Esophagus squamous epithelium (tissue), 5 donors: ENCODE results near the gene PRKACA. TPM values are rescaled to one million over a fixed set of nuclear protein-coding genes. Genes with fewer than 3 reads are reported as not detected.

ENCODE experiments used
- DNase-seq: peaks from one replicate; lab custom pipeline; 2025; lab: John Stamatoyannopoulos, UW
- H3K27ac ChIP-seq, 4 donors: fragments of 200-600 bp; sonication (generic); one replicate each; pipeline ENCODE4 v1.5.1; 2016 to 2019; ENCODE audit warnings: mild to moderate bottlenecking in 1 of 4
- H3K27me3 ChIP-seq, 4 donors: fragments of 200-600 bp; sonication (generic); 1 replicate in 3 of 4; 2 replicates in 1 of 4; pipeline versions ENCODE4 v1.5.1 to v1.6.0; 2017 to 2021; ENCODE audit warnings: antibody characterized with exemption in 1 of 4
- H3K36me3 ChIP-seq, 3 donors: fragments of 200-600 bp; sonication (generic); one replicate each; pipeline ENCODE4 v1.5.1; 2016 to 2019
- H3K4me1 ChIP-seq, 3 donors: fragments of 200-600 bp; sonication (generic); one replicate each; pipeline ENCODE4 v1.5.1; 2017 to 2019
- H3K4me3 ChIP-seq, 4 donors: fragments of 200-600 bp; sonication (generic); 1 replicate in 3 of 4; 2 replicates in 1 of 4; pipeline ENCODE4 v1.5.1; 2016 to 2019; ENCODE audit warnings: mild to moderate bottlenecking in 2 of 4, moderate library complexity in 1 of 4
- H3K9me3 ChIP-seq, 3 donors: fragments of 200-600 bp; sonication (generic); one replicate each; pipeline ENCODE4 v1.5.1; 2016 to 2019
- POLR2A ChIP-seq, 4 donors: fragments of 450-650 bp; IDR thresholded peaks; one replicate each; pipeline ENCODE4 v1.6.1; 2017; ENCODE audit warnings: antibody characterized with exemption in 4 of 4, mild to moderate bottlenecking in 4 of 4, moderate library complexity in 3 of 4
- WGBS, 2 donors: methylation state at CpG; one replicate each; pipeline ENCODE4 v1.1.5; 2018; 5-methylcytosine and 5-hydroxymethylcytosine counted together
- intact Hi-C: fragments of 100-400 bp; cut with DNase I; formaldehyde crosslinking; loops from one replicate; pipeline ENCODE4 v1.15.0; 2022
- total RNA-seq, 4 donors: library from RNA; depleted of rRNA; stranded (reverse); fragments of >200 nt; gene quantifications; one replicate each; pipeline ENCODE4 v1.1.0, GENCODE V29; 2016
- TF ChIP-seq, protein P1 (sequence below), 6 experiments: fragments of 450-650 bp in 4 of 6; fragments of 200-600 bp in 2 of 6; sonication (generic) in 2 of 6; IDR thresholded peaks; one replicate each; pipeline ENCODE4 v1.5.1; 2016 to 2019; ENCODE audit warnings: antibody characterized with exemption in 6 of 6, mild to moderate bottlenecking in 4 of 6, moderate library complexity in 4 of 6
- donor health status: DM: yes; HTN: yes; CAD: no.

Gene PRKACA
- total RNA-seq, 4 donors from 2014 or later = 28.6 to 42.8 (median 37.0) TPM

DNA sequence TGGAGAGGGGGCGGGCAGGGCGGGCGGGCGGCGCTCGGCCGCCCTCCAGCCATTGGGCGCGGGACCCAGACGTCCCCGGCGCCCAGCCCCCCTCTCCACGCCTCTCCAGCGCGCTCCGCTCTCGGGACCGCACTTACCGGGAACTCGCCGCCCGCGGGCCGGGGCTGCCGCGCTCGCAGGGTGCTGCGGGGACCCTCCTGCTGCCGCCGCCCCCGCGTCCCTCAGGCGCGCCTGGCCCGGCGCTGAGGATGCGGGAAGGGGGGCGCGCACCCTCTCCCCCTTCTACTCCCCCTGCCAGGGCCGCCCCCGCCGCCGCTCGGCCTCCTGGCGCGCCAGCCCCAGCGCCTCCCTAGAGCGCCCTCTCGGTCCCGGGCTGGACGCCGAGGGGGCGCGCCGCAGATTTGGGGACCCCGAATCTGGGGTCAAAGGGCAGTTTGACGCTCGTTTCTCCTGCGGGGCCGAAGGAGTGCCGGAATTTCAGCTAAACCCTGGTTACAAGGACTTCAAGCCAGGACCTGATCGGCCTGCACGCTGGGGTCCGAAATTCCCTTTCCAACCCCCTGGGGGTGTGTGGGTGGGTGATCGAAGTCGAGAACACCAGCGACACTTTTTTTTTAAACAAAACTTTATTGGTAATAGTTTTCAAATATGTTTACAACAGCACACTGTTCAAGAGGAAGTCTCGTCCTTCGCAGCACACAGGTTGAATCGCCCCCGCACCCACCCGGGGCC, 26.3 kb downstream of the PRKACA start:
- 0 to 2% methylated on average over 12 of the region's 72 CpGs for WGBS, 2 donors
- intact Hi-C loops = no loop called here

DNA sequence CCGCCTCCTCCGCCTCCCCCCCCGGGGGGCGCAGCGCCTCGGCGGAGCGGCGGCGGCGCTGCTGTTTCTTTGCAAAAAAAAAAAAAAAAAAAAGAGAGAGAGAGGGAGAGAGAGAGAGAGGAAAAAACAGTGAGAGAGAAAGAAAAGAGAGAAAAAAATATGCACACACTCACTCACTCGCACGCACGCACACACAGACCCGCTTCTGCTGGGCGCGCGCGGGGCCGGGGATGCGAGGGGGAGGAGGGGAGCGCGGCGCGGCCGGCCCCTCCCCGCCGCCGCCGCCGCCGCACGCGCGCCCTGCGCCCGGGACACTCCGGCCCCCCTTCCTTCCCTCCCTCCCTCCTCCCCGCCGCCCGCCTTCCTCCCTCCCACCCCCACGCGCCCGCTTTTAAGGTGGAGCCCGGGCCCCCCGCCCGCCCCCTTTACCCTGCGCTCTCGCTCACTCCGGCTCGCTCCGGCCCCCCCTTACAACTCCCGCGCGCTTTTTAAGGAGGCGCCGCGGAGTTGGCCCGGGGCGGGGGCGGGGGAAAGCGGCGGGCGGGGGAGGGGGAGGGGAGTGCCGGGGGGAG, 27.0 kb downstream of the PRKACA start, which contains the start of gene SAMD1:
SAMD1 (minus strand) TSS at position 243 of the 572 bp plus-strand sequence.
- Histone ChIP-seq H3K9me3 (peaks cover 0 to 12% (median 5%) of the 10 kb centered on the region in 3 donors), H3K4me3 (peak within 1 kb of the TSS; percentile 64 to 98 (median 84)), H3K27ac (peak within 1 kb of the TSS; percentile 88 to 98 (median 92)), H3K27me3 (no peaks in the 10 kb centered on the region), H3K4me1 (peaks cover 10 to 24% (median 11%) of the 10 kb centered on the region in 3 donors), H3K36me3 (peaks cover 0 to 26% (median 5%) of the 10 kb centered on the region in 3 donors)
- DNase-seq = peak; percentile 68
- intact Hi-C loops = no loop called here
- WGBS, 2 donors = 0% methylated on average over 6 of the region's 65 CpGs; no CpG with 5 or more reads in 1 of the 2 donors
- TF ChIP-seq POLR2A (IDR thresholded peaks at IDR 0.05) = no peak
- TF ChIP-seq, protein P1, sequence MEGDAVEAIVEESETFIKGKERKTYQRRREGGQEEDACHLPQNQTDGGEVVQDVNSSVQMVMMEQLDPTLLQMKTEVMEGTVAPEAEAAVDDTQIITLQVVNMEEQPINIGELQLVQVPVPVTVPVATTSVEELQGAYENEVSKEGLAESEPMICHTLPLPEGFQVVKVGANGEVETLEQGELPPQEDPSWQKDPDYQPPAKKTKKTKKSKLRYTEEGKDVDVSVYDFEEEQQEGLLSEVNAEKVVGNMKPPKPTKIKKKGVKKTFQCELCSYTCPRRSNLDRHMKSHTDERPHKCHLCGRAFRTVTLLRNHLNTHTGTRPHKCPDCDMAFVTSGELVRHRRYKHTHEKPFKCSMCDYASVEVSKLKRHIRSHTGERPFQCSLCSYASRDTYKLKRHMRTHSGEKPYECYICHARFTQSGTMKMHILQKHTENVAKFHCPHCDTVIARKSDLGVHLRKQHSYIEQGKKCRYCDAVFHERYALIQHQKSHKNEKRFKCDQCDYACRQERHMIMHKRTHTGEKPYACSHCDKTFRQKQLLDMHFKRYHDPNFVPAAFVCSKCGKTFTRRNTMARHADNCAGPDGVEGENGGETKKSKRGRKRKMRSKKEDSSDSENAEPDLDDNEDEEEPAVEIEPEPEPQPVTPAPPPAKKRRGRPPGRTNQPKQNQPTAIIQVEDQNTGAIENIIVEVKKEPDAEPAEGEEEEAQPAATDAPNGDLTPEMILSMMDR (IDR thresholded peaks at IDR 0.05) = no peak

More for the DNA sequence above, 26.3 kb downstream of the PRKACA start:
- TF ChIP-seq, protein P1 (IDR thresholded peaks at IDR 0.05) = peak in 1 of 6 experiments; percentile 19
- TF ChIP-seq POLR2A (IDR thresholded peaks at IDR 0.05) = peak in 2 of 4 donors; percentile 81 to 88
- no peaks in the 10 kb centered on the region for H3K27me3 ChIP-seq
- peak overlapping the region; percentile 88 to 98 (median 92) for H3K27ac ChIP-seq
- H3K4me1 ChIP-seq = peaks cover 10 to 24% (median 11%) of the 10 kb centered on the region in 3 donors
- peaks cover 0 to 12% (median 5%) of the 10 kb centered on the region in 3 donors for H3K9me3 ChIP-seq
- peak overlapping the region; percentile 64 to 98 (median 84) for H3K4me3 ChIP-seq
- no peak for DNase-seq
- H3K36me3 ChIP-seq = peaks cover under 1 to 28% (median 5%) of the 10 kb centered on the region in 3 donors

DNA sequence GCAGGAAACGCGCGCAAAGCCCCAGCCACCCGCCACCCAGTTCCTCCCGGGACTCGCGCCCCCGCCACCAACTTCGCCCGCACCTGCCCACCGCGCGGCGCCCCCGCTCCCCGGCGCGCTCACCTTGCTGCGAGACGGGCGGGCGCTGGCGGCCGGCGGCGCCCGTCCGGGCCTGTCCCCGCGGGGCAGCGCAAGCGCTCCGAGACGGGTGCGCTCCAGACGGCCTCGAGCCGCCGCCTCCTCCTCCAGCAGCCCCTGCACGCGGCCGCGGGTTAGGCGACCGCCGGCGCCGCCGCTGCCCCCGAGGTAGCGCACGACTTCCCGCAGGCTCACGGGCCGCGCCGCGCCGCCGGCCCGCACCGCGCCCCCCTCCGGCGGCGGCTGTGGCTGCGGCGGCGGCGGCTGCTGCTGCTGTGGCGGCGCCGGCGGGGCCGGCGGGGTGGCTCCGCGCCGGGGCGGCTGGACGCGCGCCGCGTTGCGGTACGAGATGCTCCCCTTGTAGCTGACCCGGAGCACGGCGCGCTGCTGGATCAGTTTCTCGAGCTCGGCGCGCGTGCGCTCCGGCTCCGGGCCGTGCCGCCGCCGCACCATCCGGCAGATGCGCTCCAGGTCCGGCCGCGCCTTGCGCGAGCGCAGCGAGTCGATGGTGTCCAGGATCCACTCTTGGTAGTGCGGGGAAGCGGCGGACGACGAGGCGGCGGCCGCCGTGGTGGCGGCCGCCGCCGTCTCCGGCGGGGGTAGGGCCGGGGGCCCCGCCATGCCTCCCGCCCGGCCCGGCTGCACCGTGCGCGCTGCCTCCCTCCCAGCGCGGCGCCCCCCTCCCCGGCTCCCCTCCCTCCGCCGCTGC, 27.7 kb downstream of the PRKACA start:
- H3K4me3 ChIP-seq = peak overlapping the region; percentile 64 to 98 (median 84)
- WGBS, 2 donors = 2% methylated on average over 22 of the region's 142 CpGs; no CpG with 5 or more reads in 1 of the 2 donors
- peaks cover 0 to 26% (median 5%) of the 10 kb centered on the region in 3 donors for H3K36me3 ChIP-seq
- DNase-seq = no peak
- intact Hi-C loops = no loop called here
- H3K9me3 ChIP-seq = peaks cover 0 to 12% (median 5%) of the 10 kb centered on the region in 3 donors
- no peaks in the 10 kb centered on the region for H3K27me3 ChIP-seq
- H3K4me1 ChIP-seq = peaks cover 10 to 24% (median 11%) of the 10 kb centered on the region in 3 donors
- peak overlapping the region; percentile 88 to 98 (median 92) for H3K27ac ChIP-seq
- no peak for TF ChIP-seq POLR2A (IDR thresholded peaks at IDR 0.05)
- TF ChIP-seq, protein P1 (IDR thresholded peaks at IDR 0.05) = peak in 3 of 6 experiments; percentile 3 to 16 (median 15)

- H3K4me3 ChIP-seq = peak overlapping the region; percentile 64 to 98 (median 84)
- no peaks in the 10 kb centered on the region for H3K27me3 ChIP-seq
- TF ChIP-seq, protein P1 (IDR thresholded peaks at IDR 0.05) = no peak
- no peak for TF ChIP-seq POLR2A (IDR thresholded peaks at IDR 0.05)
- H3K36me3 ChIP-seq = peaks cover 0 to 26% (median 5%) of the 10 kb centered on the region in 3 donors
- H3K9me3 ChIP-seq = peaks cover 0 to 12% (median 5%) of the 10 kb centered on the region in 3 donors
- peak overlapping the region; percentile 10 to 98 (median 92) for H3K27ac ChIP-seq
- intact Hi-C loops = no loop called here
- WGBS, 2 donors = 4 to 12% methylated on average over 14 of the region's 16 CpGs
- H3K4me1 ChIP-seq = peaks cover 10 to 24% (median 11%) of the 10 kb centered on the region in 3 donors
- no peak for DNase-seq
These were observed 28.2 kb downstream of the PRKACA start for GRCh38 chr19:14089412-14089661.
